Trophoblast cell (in vitro differentiated cells and primary cell): ENCODE measurements around the gene CCDC85C.

Source experiments
- DNase-seq, 2 donors: peaks; one replicate each; pipeline ENCODE4 v3.0.0-alpha.2; 2016
- H2AFZ ChIP-seq: 2 replicates; pipeline ENCODE4 v1.6.1; 2013; ENCODE audit warnings: low read length, moderate library complexity, mild to moderate bottlenecking; ENCODE audit not compliant: insufficient read depth, poor library complexity
- H2AK5ac ChIP-seq: 2 replicates; pipeline ENCODE4 v1.6.1; 2013; ENCODE audit warnings: mild to moderate bottlenecking, low read length
- H2BK120ac ChIP-seq: 2 replicates; pipeline ENCODE4 v1.6.1; 2013; ENCODE audit warnings: low read length, mild to moderate bottlenecking, moderate library complexity; ENCODE audit not compliant: insufficient read depth, poor library complexity
- H2BK12ac ChIP-seq: 2 replicates; pipeline ENCODE4 v1.6.1; 2013; ENCODE audit warnings: mild to moderate bottlenecking, low read length, moderate library complexity
- H2BK5ac ChIP-seq: 2 replicates; pipeline ENCODE4 v1.6.1; 2013; ENCODE audit warnings: low read length, low read depth, moderate library complexity, mild to moderate bottlenecking; ENCODE audit not compliant: poor library complexity
- H3K14ac ChIP-seq: 2 replicates; pipeline ENCODE4 v1.6.1; 2013; ENCODE audit warnings: mild to moderate bottlenecking, low read length
- H3K18ac ChIP-seq: 2 replicates; pipeline ENCODE4 v1.6.1; 2013; ENCODE audit warnings: mild to moderate bottlenecking, low read length
- H3K23ac ChIP-seq: 2 replicates; pipeline ENCODE4 v1.6.1; 2013; ENCODE audit warnings: low read length
- H3K27ac ChIP-seq: 2 replicates; pipeline ENCODE4 v1.5.1; 2013; ENCODE audit warnings: low read depth, mild to moderate bottlenecking, inconsistent platforms, low read length, moderate library complexity
- H3K27me3 ChIP-seq: 2 replicates; pipeline ENCODE4 v1.6.1; 2013; ENCODE audit warnings: inconsistent platforms, mild to moderate bottlenecking, low read length, moderate library complexity; ENCODE audit not compliant: insufficient read depth
- H3K36me3 ChIP-seq, 2 experiments: 1 replicate in 1 of 2; 2 replicates in 1 of 2; pipeline ENCODE4 v1.6.1; 2013; ENCODE audit warnings: low read length in 2 of 2, mild to moderate bottlenecking in 2 of 2, moderate library complexity in 1 of 2; ENCODE audit not compliant: insufficient read depth in 2 of 2, control insufficient read depth in 1 of 2
- H3K4ac ChIP-seq: 2 replicates; pipeline ENCODE4 v1.6.1; 2013; ENCODE audit warnings: low read depth, mild to moderate bottlenecking, low read length, moderate library complexity
- H3K4me1 ChIP-seq, 2 experiments: 1 replicate in 1 of 2; 2 replicates in 1 of 2; pipeline ENCODE4 v1.6.1; 2013; ENCODE audit warnings: low read length in 2 of 2, mild to moderate bottlenecking in 2 of 2, moderate library complexity in 1 of 2; ENCODE audit not compliant: insufficient read depth in 2 of 2, control insufficient read depth in 1 of 2
- H3K4me2 ChIP-seq: 2 replicates; pipeline ENCODE4 v1.6.1; 2013; ENCODE audit warnings: inconsistent platforms, mild to moderate bottlenecking, low read length, moderate library complexity
- H3K4me3 ChIP-seq: 2 replicates; pipeline ENCODE4 v1.5.1; 2013; ENCODE audit warnings: mild to moderate bottlenecking, low read depth, low read length, inconsistent platforms
- H3K79me1 ChIP-seq: one replicate; pipeline ENCODE4 v1.6.1; 2013; ENCODE audit warnings: low read length
- H3K79me2 ChIP-seq: 2 replicates; pipeline ENCODE4 v1.6.1; 2013; ENCODE audit warnings: low read length, mild to moderate bottlenecking; ENCODE audit not compliant: control insufficient read depth, insufficient read depth, poor library complexity
- H3K9ac ChIP-seq: 2 replicates; pipeline ENCODE4 v1.6.1; 2013; ENCODE audit warnings: mild to moderate bottlenecking, low read length
- H3K9me3 ChIP-seq: 2 replicates; pipeline ENCODE4 v1.6.1; 2013; ENCODE audit warnings: low read depth, mild to moderate bottlenecking, control low read depth, inconsistent platforms, low read length; ENCODE audit not compliant: insufficient read depth
- H4K12ac ChIP-seq: 2 replicates; pipeline ENCODE4 v1.6.1; 2013; ENCODE audit warnings: low read depth, mild to moderate bottlenecking, low read length, moderate library complexity
- H4K8ac ChIP-seq: 2 replicates; pipeline ENCODE4 v1.6.1; 2013; ENCODE audit warnings: low read depth, mild to moderate bottlenecking, low read length, moderate library complexity
- H4K91ac ChIP-seq: one replicate; pipeline ENCODE4 v1.6.1; 2013; ENCODE audit warnings: low read depth, mild to moderate bottlenecking, low read length, moderate library complexity
- WGBS: extraction: QIAGEN DNeasy Blood & Tissue Kit; methylation state at CpG from one replicate; pipeline ENCODE4 v1.1.7; 2013; ENCODE audit warnings: missing lambda C conversion rate; ENCODE audit not compliant: insufficient read length, insufficient coverage; ENCODE audit errors: extremely low coverage; 5-methylcytosine and 5-hydroxymethylcytosine counted together

The CCDC85C gene

GRCh38 chr14:99637624-99638023 is 33.6 kb upstream of the CCDC85C start:
- WGBS, result no CpG with 5 or more reads among the region's 7 CpGs
- no peaks in the 10 kb centered on the region for H3K27me3 ChIP-seq
- H3K14ac ChIP-seq, result no peak overlapping the region
- H3K4me1 ChIP-seq, result no peaks in the 10 kb centered on the region
- no peak overlapping the region for H2BK5ac ChIP-seq
- no peak overlapping the region for H4K12ac ChIP-seq
- no peak overlapping the region for H3K9ac ChIP-seq
- no peaks in the 10 kb centered on the region for H3K79me1 ChIP-seq
- H2BK120ac ChIP-seq, result no peak overlapping the region
- no peaks in the 10 kb centered on the region for H3K36me3 ChIP-seq
- no peak overlapping the region for H3K18ac ChIP-seq
- no peak overlapping the region for H3K4me3 ChIP-seq
- no peak overlapping the region for H2AFZ ChIP-seq
- H2AK5ac ChIP-seq, result no peak overlapping the region
- H3K4me2 ChIP-seq, result no peak overlapping the region
- H3K9me3 ChIP-seq, result peaks cover 2% of the 10 kb centered on the region
- H2BK12ac ChIP-seq, result no peak overlapping the region
- no peak overlapping the region for H4K91ac ChIP-seq
- H3K23ac ChIP-seq, result no peak overlapping the region
- no peaks in the 10 kb centered on the region for H3K79me2 ChIP-seq
- H3K4ac ChIP-seq, result no peak overlapping the region
- no peak overlapping the region for H3K27ac ChIP-seq
- no peak for DNase-seq
- no peak overlapping the region for H4K8ac ChIP-seq

- no peaks in the 10 kb centered on the region for H3K27me3 ChIP-seq
- H3K79me1 ChIP-seq, result no peaks in the 10 kb centered on the region
- H3K23ac ChIP-seq, result no peak overlapping the region
- no peak overlapping the region for H3K4me3 ChIP-seq
- no peak overlapping the region for H4K12ac ChIP-seq
- no peak overlapping the region for H3K9ac ChIP-seq
- H2BK12ac ChIP-seq, result no peak overlapping the region
- H3K27ac ChIP-seq, result no peak overlapping the region
- H3K36me3 ChIP-seq, result no peaks in the 10 kb centered on the region
- H2BK5ac ChIP-seq, result no peak overlapping the region
- H2AK5ac ChIP-seq, result no peak overlapping the region
- H2AFZ ChIP-seq, result no peak overlapping the region
- no peaks in the 10 kb centered on the region for H3K4me1 ChIP-seq
- no peak overlapping the region for H4K91ac ChIP-seq
- H3K4ac ChIP-seq, result no peak overlapping the region
- H2BK120ac ChIP-seq, result no peak overlapping the region
- H4K8ac ChIP-seq, result no peak overlapping the region
- WGBS, result no CpG with 5 or more reads among the region's 5 CpGs
- peaks cover 2% of the 10 kb centered on the region for H3K9me3 ChIP-seq
- no peak for DNase-seq
- no peak overlapping the region for H3K14ac ChIP-seq
- H3K79me2 ChIP-seq, result no peaks in the 10 kb centered on the region
- no peak overlapping the region for H3K18ac ChIP-seq
- H3K4me2 ChIP-seq, result no peak overlapping the region
Observed at GRCh38 chr14:99636487-99636886, 32.5 kb upstream of the CCDC85C start.

- Histone ChIP-seq H3K27me3 (no peaks in the 10 kb centered on the region), H3K27ac (no peak overlapping the region), H3K14ac (no peak overlapping the region), H2AFZ (no peak overlapping the region), H3K23ac (no peak overlapping the region), H3K4me2 (no peak overlapping the region), H3K9ac (no peak overlapping the region), H3K79me1 (no peaks in the 10 kb centered on the region), H2BK12ac (no peak overlapping the region), H3K4ac (no peak overlapping the region), H3K4me3 (no peak overlapping the region), H3K9me3 (peaks cover 2% of the 10 kb centered on the region), H4K91ac (no peak overlapping the region), H3K79me2 (no peaks in the 10 kb centered on the region), H2BK120ac (no peak overlapping the region), H2AK5ac (no peak overlapping the region), H3K36me3 (no peaks in the 10 kb centered on the region), H4K12ac (no peak overlapping the region), H2BK5ac (no peak overlapping the region), H3K18ac (no peak overlapping the region), H4K8ac (no peak overlapping the region), H3K4me1 (no peaks in the 10 kb centered on the region)
- DNase-seq, result no peak
- no CpG with 5 or more reads among the region's 8 CpGs for WGBS
Observed at GRCh38 chr14:99635116-99635515, 31.1 kb upstream of the CCDC85C start.

GRCh38 chr14:99634443-99634842 is 30.4 kb upstream of the CCDC85C start:
- no peak overlapping the region for H3K9ac ChIP-seq

More at GRCh38 chr14:99634443-99634842, 30.4 kb upstream of the CCDC85C start:
- H3K4me3 ChIP-seq, result no peak overlapping the region
- no peaks in the 10 kb centered on the region for H3K79me2 ChIP-seq
- no peak overlapping the region for H3K14ac ChIP-seq
- no CpG with 5 or more reads among the region's 10 CpGs for WGBS
- no peak overlapping the region for H3K27ac ChIP-seq
- H3K4me1 ChIP-seq, result no peaks in the 10 kb centered on the region
- no peak for DNase-seq
- H4K12ac ChIP-seq, result no peak overlapping the region
- no peaks in the 10 kb centered on the region for H3K27me3 ChIP-seq
- no peak overlapping the region for H3K23ac ChIP-seq
- no peaks in the 10 kb centered on the region for H3K36me3 ChIP-seq
- H2AK5ac ChIP-seq, result no peak overlapping the region
- no peak overlapping the region for H4K8ac ChIP-seq
- H2BK120ac ChIP-seq, result no peak overlapping the region
- H2BK12ac ChIP-seq, result no peak overlapping the region
- peaks cover 2% of the 10 kb centered on the region for H3K9me3 ChIP-seq
- H4K91ac ChIP-seq, result no peak overlapping the region
- H2AFZ ChIP-seq, result no peak overlapping the region
- H3K4ac ChIP-seq, result no peak overlapping the region
- H3K4me2 ChIP-seq, result no peak overlapping the region
- H2BK5ac ChIP-seq, result no peak overlapping the region
- no peak overlapping the region for H3K18ac ChIP-seq
- H3K79me1 ChIP-seq, result no peaks in the 10 kb centered on the region
